ENCODE results near the gene GORASP1. TPM values are rescaled to one million over a fixed set of nuclear protein-coding genes. Genes with fewer than 3 reads are reported as not detected.

Gene GORASP1
- total RNA-seq (2014; rRNA removed; shearing (Covaris generic)), result 22.7 and 39.7 TPM in 2 replicates

GRCh38 chr3:39107388-39108199 lies at the start of gene GORASP1, which contains the start of gene TTC21A:
GORASP1 (minus strand) TSS chr3:39107627; CDS start chr3:39107541, 86 bp downstream.
TTC21A (plus strand) TSS chr3:39107680; CDS start chr3:39107838, 158 bp downstream.
- H3K27ac ChIP-seq, result peak within 1 kb of the TSS; percentile 82
- peaks cover 13% of the 10 kb centered on the region for H3K4me1 ChIP-seq (replicated peaks)
- peaks cover 8% of the 10 kb centered on the region for H3K36me3 ChIP-seq
- peak; percentile 73 to 83 for DNase-seq (ENCODE audit: low read depth in 1 of 2, low spot score in 2 of 2)
- H3K9me3 ChIP-seq (replicated peaks), result no peaks in the 10 kb centered on the region
- peak within 1 kb of the TSS; percentile 97 for H3K4me3 ChIP-seq
- no peaks in the 10 kb centered on the region for H3K27me3 ChIP-seq (replicated peaks)

GRCh38 chr3:39156421-39156820 lies 49.0 kb upstream of the GORASP1 start:
- peaks cover 11% of the 10 kb centered on the region for H3K36me3 ChIP-seq
- no peak overlapping the region for H3K27ac ChIP-seq
- no peak for DNase-seq (ENCODE audit: low read depth in 1 of 2, low spot score in 2 of 2)
- no peaks in the 10 kb centered on the region for H3K27me3 ChIP-seq (replicated peaks)
- H3K4me3 ChIP-seq, result no peak overlapping the region
- peaks cover 19% of the 10 kb centered on the region for H3K4me1 ChIP-seq (replicated peaks)
- no peaks in the 10 kb centered on the region for H3K9me3 ChIP-seq (replicated peaks)

GRCh38 chr3:39154280-39155021 lies 47.0 kb upstream of the GORASP1 start:
- Histone ChIP-seq H3K27ac (no peak overlapping the region), H3K4me1 (replicated peaks) (peaks cover 39% of the 10 kb centered on the region), H3K9me3 (replicated peaks) (no peaks in the 10 kb centered on the region), H3K4me3 (no peak overlapping the region), H3K36me3 (peaks cover 11% of the 10 kb centered on the region), H3K27me3 (replicated peaks) (no peaks in the 10 kb centered on the region)
- DNase-seq (ENCODE audit: low read depth in 1 of 2, low spot score in 2 of 2), result no peak

GRCh38 chr3:39153977-39154279 lies 46.5 kb upstream of the GORASP1 start:
- Histone ChIP-seq H3K27me3 (replicated peaks) (no peaks in the 10 kb centered on the region), H3K36me3 (peaks cover 11% of the 10 kb centered on the region), H3K4me1 (replicated peaks) (peaks cover 44% of the 10 kb centered on the region), H3K27ac (no peak overlapping the region; the same call in 1 of the 2 replicates), H3K4me3 (peak overlapping the region; percentile 98), H3K9me3 (replicated peaks) (no peaks in the 10 kb centered on the region)
- no peak for DNase-seq (ENCODE audit: low read depth in 1 of 2, low spot score in 2 of 2)

GRCh38 chr3:39150803-39151631 lies 43.6 kb upstream of the GORASP1 start:
- Histone ChIP-seq H3K9me3 (replicated peaks) (no peaks in the 10 kb centered on the region), H3K27me3 (replicated peaks) (no peaks in the 10 kb centered on the region), H3K4me1 (replicated peaks) (peaks cover 73% of the 10 kb centered on the region), H3K36me3 (peaks cover 18% of the 10 kb centered on the region), H3K4me3 (peak overlapping the region; percentile 98), H3K27ac (peak overlapping the region; percentile 98)
- DNase-seq (ENCODE audit: low read depth in 1 of 2, low spot score in 2 of 2), result peak; percentile 94 to 95

GRCh38 chr3:39150148-39150802 lies 42.8 kb upstream of the GORASP1 start:
- Histone ChIP-seq H3K27ac (peak overlapping the region; percentile 98), H3K4me3 (peak overlapping the region; percentile 98), H3K9me3 (replicated peaks) (no peaks in the 10 kb centered on the region), H3K4me1 (replicated peaks) (peaks cover 76% of the 10 kb centered on the region), H3K36me3 (peaks cover 26% of the 10 kb centered on the region), H3K27me3 (replicated peaks) (no peaks in the 10 kb centered on the region)
- no peak for DNase-seq (ENCODE audit: low read depth in 1 of 2, low spot score in 2 of 2)

- no peak overlapping the region for H3K4me3 ChIP-seq
- H3K4me1 ChIP-seq (replicated peaks), result peaks cover 75% of the 10 kb centered on the region
- no peak overlapping the region for H3K27ac ChIP-seq
- no peaks in the 10 kb centered on the region for H3K27me3 ChIP-seq (replicated peaks)
- no peak for DNase-seq (ENCODE audit: low read depth in 1 of 2, low spot score in 2 of 2)
- peaks cover 30% of the 10 kb centered on the region for H3K36me3 ChIP-seq
- H3K9me3 ChIP-seq (replicated peaks), result no peaks in the 10 kb centered on the region
These were observed 42.2 kb upstream of the GORASP1 start for GRCh38 chr3:39149498-39150147.

GRCh38 chr3:39149059-39149455 lies 41.6 kb upstream of the GORASP1 start:
- no peak for DNase-seq (ENCODE audit: low read depth in 1 of 2, low spot score in 2 of 2)

GRCh38 chr3:39148435-39149058 lies 41.1 kb upstream of the GORASP1 start:
- H3K4me1 ChIP-seq (replicated peaks), result peaks cover 69% of the 10 kb centered on the region
- H3K27me3 ChIP-seq (replicated peaks), result no peaks in the 10 kb centered on the region
- H3K9me3 ChIP-seq (replicated peaks), result no peaks in the 10 kb centered on the region
- no peak overlapping the region for H3K4me3 ChIP-seq
- peaks cover 41% of the 10 kb centered on the region for H3K36me3 ChIP-seq
- H3K27ac ChIP-seq, result peak overlapping the region; percentile 75
- DNase-seq (ENCODE audit: low read depth in 1 of 2, low spot score in 2 of 2), result no peak

More at GRCh38 chr3:39149059-39149455, 41.6 kb upstream of the GORASP1 start:
- Histone ChIP-seq H3K9me3 (replicated peaks) (no peaks in the 10 kb centered on the region), H3K4me3 (no peak overlapping the region), H3K36me3 (peaks cover 36% of the 10 kb centered on the region), H3K27me3 (replicated peaks) (no peaks in the 10 kb centered on the region), H3K4me1 (replicated peaks) (peaks cover 69% of the 10 kb centered on the region), H3K27ac (peak overlapping the region; percentile 75; the same call in 1 of the 2 replicates)

- Histone ChIP-seq H3K4me3 (no peak overlapping the region), H3K4me1 (replicated peaks) (peaks cover 69% of the 10 kb centered on the region)
- DNase-seq (ENCODE audit: low read depth in 1 of 2, low spot score in 2 of 2), result peak in 1 of 2 experiments; percentile 57
These were observed 40.4 kb upstream of the GORASP1 start for GRCh38 chr3:39147711-39148434.

GRCh38 chr3:39146611-39147591 lies 39.5 kb upstream of the GORASP1 start:
- H3K36me3 ChIP-seq, result peaks cover 46% of the 10 kb centered on the region

More at GRCh38 chr3:39147711-39148434, 40.4 kb upstream of the GORASP1 start:
- H3K9me3 ChIP-seq (replicated peaks), result no peaks in the 10 kb centered on the region
- H3K36me3 ChIP-seq, result peaks cover 42% of the 10 kb centered on the region
- peak overlapping the region; percentile 75 for H3K27ac ChIP-seq
- no peaks in the 10 kb centered on the region for H3K27me3 ChIP-seq (replicated peaks)

More at GRCh38 chr3:39146611-39147591, 39.5 kb upstream of the GORASP1 start:
- H3K9me3 ChIP-seq (replicated peaks), result no peaks in the 10 kb centered on the region
- H3K27me3 ChIP-seq (replicated peaks), result no peaks in the 10 kb centered on the region
- no peak overlapping the region for H3K4me3 ChIP-seq
- peak; percentile 93 for DNase-seq (ENCODE audit: low read depth in 1 of 2, low spot score in 2 of 2)
- H3K27ac ChIP-seq, result peak overlapping the region; percentile 75
- H3K4me1 ChIP-seq (replicated peaks), result peaks cover 61% of the 10 kb centered on the region

Data from SJSA1 (cell line).